H9 (cell line): ENCODE data around the gene MRGPRF. TPM values are rescaled to one million over a fixed set of nuclear protein-coding genes. Genes with fewer than 3 reads are reported as not detected.

Experiments used
- DNase-seq: peaks from one replicate; pipeline ENCODE4 v3.0.0-alpha.2; 2017
- H2AFZ ChIP-seq: one replicate; pipeline ENCODE4 v1.6.1; 2013; ENCODE audit warnings: mild to moderate bottlenecking, low read length, control low read depth, moderate library complexity
- H2AK5ac ChIP-seq: 2 replicates; pipeline ENCODE4 v1.6.1; 2013; ENCODE audit warnings: low read length, control low read depth, mixed read lengths; ENCODE audit not compliant: insufficient read length
- H2BK120ac ChIP-seq: one replicate; pipeline ENCODE4 v1.6.1; 2013; ENCODE audit warnings: low read depth, mild to moderate bottlenecking, low read length, control low read depth, inconsistent platforms; ENCODE audit not compliant: poor library complexity, severe bottlenecking
- H2BK12ac ChIP-seq: 2 replicates; pipeline ENCODE4 v1.6.1; 2013; ENCODE audit warnings: low read length, control low read depth, mixed read lengths, low read depth; ENCODE audit not compliant: insufficient read length
- H2BK15ac ChIP-seq: 2 replicates; pipeline ENCODE4 v1.6.1; 2013; ENCODE audit warnings: low read depth, low read length, control low read depth
- H2BK20ac ChIP-seq: one replicate; pipeline ENCODE4 v1.6.1; 2013; ENCODE audit warnings: low read depth, mild to moderate bottlenecking, low read length, control low read depth, inconsistent platforms; ENCODE audit not compliant: poor library complexity, severe bottlenecking
- H2BK5ac ChIP-seq: 2 replicates; pipeline ENCODE4 v1.6.1; 2013; ENCODE audit warnings: low read length, control low read depth, mixed read lengths; ENCODE audit not compliant: insufficient read length
- H3K14ac ChIP-seq: 2 replicates; pipeline ENCODE4 v1.6.1; 2013; ENCODE audit warnings: low read length, control low read depth; ENCODE audit not compliant: insufficient read depth
- H3K18ac ChIP-seq: 2 replicates; pipeline ENCODE4 v1.6.1; 2013; ENCODE audit warnings: low read depth, mild to moderate bottlenecking, mixed read lengths, low read length, control low read depth; ENCODE audit not compliant: insufficient read length
- H3K23ac ChIP-seq: 2 replicates; pipeline ENCODE4 v1.6.1; 2013; ENCODE audit warnings: low read length, control low read depth, mixed read lengths, low read depth; ENCODE audit not compliant: insufficient read length
- H3K23me2 ChIP-seq: 2 replicates; pipeline ENCODE4 v1.6.1; 2013; ENCODE audit warnings: low read depth, mild to moderate bottlenecking, mixed read lengths, low read length, control low read depth; ENCODE audit not compliant: insufficient read length, poor library complexity, severe bottlenecking
- H3K27ac ChIP-seq: 2 replicates; pipeline ENCODE4 v1.5.1; 2013; ENCODE audit warnings: low read length, control low read depth, mixed read lengths, low read depth; ENCODE audit not compliant: insufficient read length
- H3K27me3 ChIP-seq: 2 replicates; pipeline ENCODE4 v1.6.1; 2013; ENCODE audit warnings: low read length, control low read depth, inconsistent platforms; ENCODE audit not compliant: insufficient read depth
- H3K4ac ChIP-seq: 2 replicates; pipeline ENCODE4 v1.6.1; 2013; ENCODE audit warnings: low read depth, mild to moderate bottlenecking, control low read depth, inconsistent platforms, low read length, moderate library complexity
- H3K4me1 ChIP-seq: 2 replicates; pipeline ENCODE4 v1.6.1; 2013; ENCODE audit warnings: low read length, control low read depth, inconsistent platforms; ENCODE audit not compliant: insufficient read depth
- H3K4me2 ChIP-seq: 2 replicates; pipeline ENCODE4 v1.6.1; 2013; ENCODE audit warnings: low read length, control low read depth, mixed read lengths; ENCODE audit not compliant: insufficient read length, insufficient read depth
- H3K56ac ChIP-seq: 2 replicates; pipeline ENCODE4 v1.6.1; 2013; ENCODE audit warnings: low read depth, mild to moderate bottlenecking, mixed read lengths, low read length, control low read depth; ENCODE audit not compliant: insufficient read length
- H3K79me1 ChIP-seq: 2 replicates; pipeline ENCODE4 v1.6.1; 2013; ENCODE audit warnings: low read depth, mild to moderate bottlenecking, moderate library complexity, low read length, control low read depth, inconsistent platforms; ENCODE audit not compliant: insufficient read depth, poor library complexity, severe bottlenecking
- H3K79me2 ChIP-seq: 2 replicates; pipeline ENCODE4 v1.6.1; 2013; ENCODE audit warnings: low read length, control low read depth, inconsistent platforms; ENCODE audit not compliant: insufficient read depth
- H3K9ac ChIP-seq: 2 replicates; pipeline ENCODE4 v1.6.1; 2013; ENCODE audit warnings: low read length, control low read depth, mixed read lengths; ENCODE audit not compliant: insufficient read length; ENCODE audit errors: extremely low read depth
- H3K9me3 ChIP-seq: one replicate; pipeline ENCODE4 v1.6.1; 2013; ENCODE audit warnings: low read depth, low read length, inconsistent platforms; ENCODE audit not compliant: control insufficient read depth
- H3T11ph ChIP-seq: one replicate; pipeline ENCODE4 v1.6.1; 2013; ENCODE audit warnings: mild to moderate bottlenecking, low read length, control low read depth, inconsistent platforms
- H4K20me1 ChIP-seq: one replicate; pipeline ENCODE4 v1.6.1; 2013; ENCODE audit not compliant: control insufficient read depth, insufficient read length, insufficient read depth
- H4K5ac ChIP-seq: 2 replicates; pipeline ENCODE4 v1.6.1; 2013; ENCODE audit warnings: low read depth, mild to moderate bottlenecking, mixed read lengths, low read length, control low read depth; ENCODE audit not compliant: insufficient read length
- H4K8ac ChIP-seq: replicated peaks from 2 replicates; pipeline ENCODE4 v1.6.1; 2013; ENCODE audit warnings: low read length, control low read depth, mixed read lengths, low read depth; ENCODE audit not compliant: insufficient read length
- H4K91ac ChIP-seq: 2 replicates; pipeline ENCODE4 v1.6.1; 2013; ENCODE audit warnings: low read depth, mild to moderate bottlenecking, moderate library complexity, mixed read lengths, low read length, control low read depth; ENCODE audit not compliant: insufficient read length
- H3K27ac Mint-ChIP-seq, 3 experiments: 2 replicates in 2 of 3; 3 replicates in 1 of 3; pipeline ENCODE4 v1.8.0; 2020 to 2021; ENCODE audit warnings: mixed read lengths in 3 of 3, mild to moderate bottlenecking in 1 of 3, moderate library complexity in 1 of 3
- H3K27me3 Mint-ChIP-seq: 2 replicates; pipeline ENCODE4 v1.8.0; 2021; ENCODE audit warnings: low read depth, mild to moderate bottlenecking, moderate library complexity, mixed read lengths
- H3K36me3 Mint-ChIP-seq, 3 experiments: 2 replicates in 2 of 3; 3 replicates in 1 of 3; pipeline ENCODE4 v1.8.0; 2020 to 2021; ENCODE audit warnings: low read depth in 3 of 3, mixed read lengths in 3 of 3; ENCODE audit not compliant: insufficient read depth in 1 of 3
- H3K4me1 Mint-ChIP-seq, 2 experiments: 2 replicates each; pipeline ENCODE4 v1.8.0; 2020; ENCODE audit warnings: mixed read lengths in 2 of 2
- H3K4me3 Mint-ChIP-seq, 2 experiments: 2 replicates in 1 of 2; 3 replicates in 1 of 2; pipeline ENCODE4 v1.8.0; 2020 to 2021; ENCODE audit warnings: mild to moderate bottlenecking in 2 of 2, mixed read lengths in 2 of 2, moderate library complexity in 1 of 2
- H3K9me3 Mint-ChIP-seq, 2 experiments: 2 replicates in 1 of 2; 3 replicates in 1 of 2; pipeline ENCODE4 v1.8.0; 2020; ENCODE audit warnings: mild to moderate bottlenecking in 2 of 2, mixed read lengths in 2 of 2, moderate library complexity in 1 of 2
- WGBS: extraction: QIAGEN DNeasy Blood & Tissue Kit; methylation state at CpG from one replicate; pipeline ENCODE4 v1.1.7; 2013; ENCODE audit warnings: missing lambda C conversion rate, low lambda C conversion rate, mixed read lengths; ENCODE audit not compliant: insufficient read length; ENCODE audit errors: extremely low coverage; 5-methylcytosine and 5-hydroxymethylcytosine counted together
- total RNA-seq: library from RNA; stranded (reverse); gene quantifications from 2 replicates; pipeline ENCODE4 v1.2.1, GENCODE V29; 2021
- TF ChIP-seq, protein P1 (sequence below): fragments of 200-600 bp; sonication (generic); conservative IDR thresholded peaks from 3 replicates; pipeline ENCODE4 v1.8.0; 2021; ENCODE audit warnings: antibody characterized with exemption, mild to moderate bottlenecking

MRGPRF gene
- total RNA-seq, 1 experiment from 2014 or later: 4.0 TPM

DNA sequence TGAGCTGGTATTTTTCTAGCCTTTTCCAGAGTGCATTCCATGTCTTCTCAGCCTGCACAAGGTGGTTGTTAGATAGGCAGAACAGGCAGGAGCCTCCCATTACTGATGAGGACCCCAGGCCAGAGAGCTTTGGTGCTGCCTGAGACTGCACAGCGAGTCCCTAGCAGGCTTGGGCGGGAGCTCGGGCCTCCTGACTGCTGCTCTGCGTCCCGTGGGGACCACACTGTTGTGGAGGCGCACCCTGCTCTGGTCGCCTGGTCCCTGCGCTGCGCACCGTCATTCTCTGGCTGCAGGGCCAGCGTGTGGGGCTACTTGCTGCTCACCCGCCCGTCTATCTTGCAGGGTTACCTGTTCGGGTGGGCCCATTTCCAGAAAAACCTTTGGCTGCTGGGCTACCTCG lies 44.2 kb upstream of the MRGPRF start:
- H3K9me3 Mint-ChIP-seq: no peaks in the 10 kb centered on the region
- H3K79me1 ChIP-seq: no peaks in the 10 kb centered on the region
- no peak overlapping the region for H2BK5ac ChIP-seq
- H4K91ac ChIP-seq: no peak overlapping the region
- no peaks in the 10 kb centered on the region for H4K20me1 ChIP-seq
- H4K8ac ChIP-seq: no peak overlapping the region
- H3K23me2 ChIP-seq: no peaks in the 10 kb centered on the region
- no peak overlapping the region for H3K9ac ChIP-seq
- H2BK20ac ChIP-seq: no peak overlapping the region
- H3K36me3 Mint-ChIP-seq: peaks cover 3 to 26% (median 13%) of the 10 kb centered on the region in 3 experiments; a peak in 6 of 7 replicates
- H3K79me2 ChIP-seq: peaks cover 4% of the 10 kb centered on the region; the same call in 1 of the 2 replicates
- TF ChIP-seq, protein P1, sequence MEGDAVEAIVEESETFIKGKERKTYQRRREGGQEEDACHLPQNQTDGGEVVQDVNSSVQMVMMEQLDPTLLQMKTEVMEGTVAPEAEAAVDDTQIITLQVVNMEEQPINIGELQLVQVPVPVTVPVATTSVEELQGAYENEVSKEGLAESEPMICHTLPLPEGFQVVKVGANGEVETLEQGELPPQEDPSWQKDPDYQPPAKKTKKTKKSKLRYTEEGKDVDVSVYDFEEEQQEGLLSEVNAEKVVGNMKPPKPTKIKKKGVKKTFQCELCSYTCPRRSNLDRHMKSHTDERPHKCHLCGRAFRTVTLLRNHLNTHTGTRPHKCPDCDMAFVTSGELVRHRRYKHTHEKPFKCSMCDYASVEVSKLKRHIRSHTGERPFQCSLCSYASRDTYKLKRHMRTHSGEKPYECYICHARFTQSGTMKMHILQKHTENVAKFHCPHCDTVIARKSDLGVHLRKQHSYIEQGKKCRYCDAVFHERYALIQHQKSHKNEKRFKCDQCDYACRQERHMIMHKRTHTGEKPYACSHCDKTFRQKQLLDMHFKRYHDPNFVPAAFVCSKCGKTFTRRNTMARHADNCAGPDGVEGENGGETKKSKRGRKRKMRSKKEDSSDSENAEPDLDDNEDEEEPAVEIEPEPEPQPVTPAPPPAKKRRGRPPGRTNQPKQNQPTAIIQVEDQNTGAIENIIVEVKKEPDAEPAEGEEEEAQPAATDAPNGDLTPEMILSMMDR: no peak
- H2BK120ac ChIP-seq: no peak overlapping the region
- H3K27ac ChIP-seq: no peak overlapping the region
- no peaks in the 10 kb centered on the region for H3K4me1 Mint-ChIP-seq
- H3K27ac Mint-ChIP-seq: no peak overlapping the region
- H3K4me1 ChIP-seq: no peaks in the 10 kb centered on the region
- no peak overlapping the region for H3K4me3 Mint-ChIP-seq
- no peak overlapping the region for H3K4me2 ChIP-seq
- no peak overlapping the region for H2AFZ ChIP-seq
- no peak overlapping the region for H4K5ac ChIP-seq
- H2BK15ac ChIP-seq: no peak overlapping the region
- H3K14ac ChIP-seq: no peak overlapping the region
- H3K23ac ChIP-seq: no peak overlapping the region
- H3K56ac ChIP-seq: no peak overlapping the region
- no peaks in the 10 kb centered on the region for H3K27me3 Mint-ChIP-seq
- no CpG with 5 or more reads among the region's 15 CpGs for WGBS
- DNase-seq: no peak
- no peak overlapping the region for H2AK5ac ChIP-seq
- no peaks in the 10 kb centered on the region for H3K9me3 ChIP-seq
- H3K18ac ChIP-seq: no peak overlapping the region
- no peaks in the 10 kb centered on the region for H3K27me3 ChIP-seq
- H3K4ac ChIP-seq: no peak overlapping the region
- no peak overlapping the region for H2BK12ac ChIP-seq
- no peak overlapping the region for H3T11ph ChIP-seq
